ENCODE results near the gene XRCC2. TPM values are rescaled to one million over a fixed set of nuclear protein-coding genes. Genes with fewer than 3 reads are reported as not detected.

Gene XRCC2
- total RNA-seq, 4 donors from 2014 or later = 0.35 to 0.84 (median 0.66) TPM

GRCh38 chr7:152601305-152601798, 74.6 kb downstream of the XRCC2 start:
- no peaks in the 10 kb centered on the region for H3K4me1 ChIP-seq
- 80 to 90% methylated on average over 4 to 17 of the region's 17 CpGs for WGBS, 2 donors (ENCODE audit: low coverage in 1 of 2)
- no peak overlapping the region for H3K4me3 ChIP-seq
- no peak overlapping the region for H3K27ac ChIP-seq
- no peaks in the 10 kb centered on the region for H3K36me3 ChIP-seq
- no peak for ATAC-seq
- no peaks in the 10 kb centered on the region for H3K27me3 ChIP-seq
- no peak for TF ChIP-seq POLR2A (IDR thresholded peaks at IDR 0.05)
- no peak for TF ChIP-seq EP300 (IDR thresholded peaks at IDR 0.05)
- TF ChIP-seq, protein P1, sequence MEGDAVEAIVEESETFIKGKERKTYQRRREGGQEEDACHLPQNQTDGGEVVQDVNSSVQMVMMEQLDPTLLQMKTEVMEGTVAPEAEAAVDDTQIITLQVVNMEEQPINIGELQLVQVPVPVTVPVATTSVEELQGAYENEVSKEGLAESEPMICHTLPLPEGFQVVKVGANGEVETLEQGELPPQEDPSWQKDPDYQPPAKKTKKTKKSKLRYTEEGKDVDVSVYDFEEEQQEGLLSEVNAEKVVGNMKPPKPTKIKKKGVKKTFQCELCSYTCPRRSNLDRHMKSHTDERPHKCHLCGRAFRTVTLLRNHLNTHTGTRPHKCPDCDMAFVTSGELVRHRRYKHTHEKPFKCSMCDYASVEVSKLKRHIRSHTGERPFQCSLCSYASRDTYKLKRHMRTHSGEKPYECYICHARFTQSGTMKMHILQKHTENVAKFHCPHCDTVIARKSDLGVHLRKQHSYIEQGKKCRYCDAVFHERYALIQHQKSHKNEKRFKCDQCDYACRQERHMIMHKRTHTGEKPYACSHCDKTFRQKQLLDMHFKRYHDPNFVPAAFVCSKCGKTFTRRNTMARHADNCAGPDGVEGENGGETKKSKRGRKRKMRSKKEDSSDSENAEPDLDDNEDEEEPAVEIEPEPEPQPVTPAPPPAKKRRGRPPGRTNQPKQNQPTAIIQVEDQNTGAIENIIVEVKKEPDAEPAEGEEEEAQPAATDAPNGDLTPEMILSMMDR (IDR thresholded peaks at IDR 0.05) = no peak
- no peak for TF ChIP-seq POLR2AphosphoS5 (IDR thresholded peaks at IDR 0.05)
- no peaks in the 10 kb centered on the region for H3K9me3 ChIP-seq

- Histone ChIP-seq H3K4me1 (no peaks in the 10 kb centered on the region), H3K27me3 (no peaks in the 10 kb centered on the region), H3K36me3 (no peaks in the 10 kb centered on the region), H3K4me3 (no peak overlapping the region), H3K9me3 (no peaks in the 10 kb centered on the region), H3K27ac (no peak overlapping the region)
- TF ChIP-seq EP300 (IDR thresholded peaks at IDR 0.05) (no peak), POLR2A (IDR thresholded peaks at IDR 0.05) (no peak), POLR2AphosphoS5 (IDR thresholded peaks at IDR 0.05) (no peak)
- TF ChIP-seq, protein P1 (IDR thresholded peaks at IDR 0.05) = no peak
- no peak for ATAC-seq
- WGBS, 2 donors (ENCODE audit: low coverage in 1 of 2) = 100% methylated on average over 1 to 3 of the region's 5 CpGs
These were observed 75.7 kb downstream of the XRCC2 start for GRCh38 chr7:152600266-152600665.

DNA sequence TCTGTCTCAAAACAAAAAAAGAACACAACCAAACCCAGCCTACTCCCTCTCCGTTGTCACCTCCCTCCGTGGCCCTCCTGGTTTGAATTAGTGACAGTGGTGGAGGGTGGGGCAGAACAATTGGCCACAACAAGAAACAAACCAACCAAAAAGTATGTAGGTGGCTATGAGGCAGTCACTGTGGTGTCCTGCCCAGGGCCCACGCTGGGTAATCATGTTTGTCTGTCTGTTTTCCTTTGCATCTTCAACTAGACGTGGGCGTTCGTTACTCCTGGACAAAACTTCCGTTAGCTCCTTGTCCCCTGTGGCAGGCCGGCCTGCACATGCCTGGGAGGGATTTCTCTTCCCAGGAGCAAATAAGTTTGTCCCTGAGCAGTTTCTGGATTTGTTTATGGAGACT, 78.4 kb downstream of the XRCC2 start:
- Histone ChIP-seq H3K9me3 (no peaks in the 10 kb centered on the region), H3K36me3 (no peaks in the 10 kb centered on the region), H3K27me3 (no peaks in the 10 kb centered on the region), H3K27ac (no peak overlapping the region), H3K4me1 (no peaks in the 10 kb centered on the region), H3K4me3 (no peak overlapping the region)
- WGBS, 2 donors (ENCODE audit: low coverage in 1 of 2) = 79 to 80% methylated on average over 6 to 8 of the region's 8 CpGs
- TF ChIP-seq POLR2A (IDR thresholded peaks at IDR 0.05) (no peak), POLR2AphosphoS5 (IDR thresholded peaks at IDR 0.05) (no peak), EP300 (IDR thresholded peaks at IDR 0.05) (no peak)
- TF ChIP-seq, protein P1 (IDR thresholded peaks at IDR 0.05) = no peak
- no peak for ATAC-seq

DNA sequence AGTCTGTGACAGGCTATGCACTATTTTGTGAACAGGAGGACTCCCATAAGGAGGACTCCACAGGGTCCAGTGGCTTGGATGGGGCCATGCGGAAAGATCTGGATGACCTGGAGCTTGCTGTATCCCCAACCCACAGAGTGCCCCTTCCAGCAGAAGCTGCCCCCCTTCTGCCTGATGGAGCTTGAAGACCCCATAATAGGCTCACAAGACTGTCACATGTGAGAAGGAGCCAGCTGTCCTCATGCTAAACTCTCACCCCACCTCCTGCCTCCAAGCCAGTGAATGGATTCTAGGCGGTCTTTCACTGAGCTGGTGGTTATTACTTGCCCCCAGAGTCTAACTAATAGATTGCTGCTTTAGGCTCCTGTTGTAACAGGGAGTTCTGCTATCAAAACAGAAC, 79.1 kb downstream of the XRCC2 start:
- H3K27ac ChIP-seq = no peak overlapping the region
- TF ChIP-seq EP300 (IDR thresholded peaks at IDR 0.05) = no peak
- TF ChIP-seq POLR2AphosphoS5 (IDR thresholded peaks at IDR 0.05) = no peak
- TF ChIP-seq POLR2A (IDR thresholded peaks at IDR 0.05) = no peak
- TF ChIP-seq, protein P1 (IDR thresholded peaks at IDR 0.05) = no peak
- H3K4me1 ChIP-seq = no peaks in the 10 kb centered on the region
- H3K36me3 ChIP-seq = no peaks in the 10 kb centered on the region
- ATAC-seq = no peak
- no peaks in the 10 kb centered on the region for H3K9me3 ChIP-seq
- H3K4me3 ChIP-seq = no peak overlapping the region
- no peaks in the 10 kb centered on the region for H3K27me3 ChIP-seq
- 100% methylated on average over 1 of the region's 2 CpGs; no CpG with 5 or more reads in 1 of the 2 donors for WGBS, 2 donors (ENCODE audit: low coverage in 1 of 2)

Small RNAs within 50 kb of the gene (small RNA-seq; reads per million reads assigned to genes)
- gene RF00568 = 0 reads per million in 4 donors

Other genes with a start within 250 kb of the XRCC2 start
- gene KMT2C, start 240.1 kb downstream of the XRCC2 start, total RNA-seq = 10 to 100 TPM; 63.0 to 84.8 (median 75.5) TPM
- gene ACTR3B, start 83.6 kb upstream of the XRCC2 start, total RNA-seq = 10 to 100 TPM in 1 of 4 donors, 1 to 10 TPM in 3; 3.6 to 66.3 (median 7.4) TPM

Measured in gastroesophageal sphincter (tissue), 4 donors.